Measurements from ENCODE around the gene SCNN1G.

Gene SCNN1G, protein sequence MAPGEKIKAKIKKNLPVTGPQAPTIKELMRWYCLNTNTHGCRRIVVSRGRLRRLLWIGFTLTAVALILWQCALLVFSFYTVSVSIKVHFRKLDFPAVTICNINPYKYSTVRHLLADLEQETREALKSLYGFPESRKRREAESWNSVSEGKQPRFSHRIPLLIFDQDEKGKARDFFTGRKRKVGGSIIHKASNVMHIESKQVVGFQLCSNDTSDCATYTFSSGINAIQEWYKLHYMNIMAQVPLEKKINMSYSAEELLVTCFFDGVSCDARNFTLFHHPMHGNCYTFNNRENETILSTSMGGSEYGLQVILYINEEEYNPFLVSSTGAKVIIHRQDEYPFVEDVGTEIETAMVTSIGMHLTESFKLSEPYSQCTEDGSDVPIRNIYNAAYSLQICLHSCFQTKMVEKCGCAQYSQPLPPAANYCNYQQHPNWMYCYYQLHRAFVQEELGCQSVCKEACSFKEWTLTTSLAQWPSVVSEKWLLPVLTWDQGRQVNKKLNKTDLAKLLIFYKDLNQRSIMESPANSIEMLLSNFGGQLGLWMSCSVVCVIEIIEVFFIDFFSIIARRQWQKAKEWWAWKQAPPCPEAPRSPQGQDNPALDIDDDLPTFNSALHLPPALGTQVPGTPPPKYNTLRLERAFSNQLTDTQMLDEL

DNA sequence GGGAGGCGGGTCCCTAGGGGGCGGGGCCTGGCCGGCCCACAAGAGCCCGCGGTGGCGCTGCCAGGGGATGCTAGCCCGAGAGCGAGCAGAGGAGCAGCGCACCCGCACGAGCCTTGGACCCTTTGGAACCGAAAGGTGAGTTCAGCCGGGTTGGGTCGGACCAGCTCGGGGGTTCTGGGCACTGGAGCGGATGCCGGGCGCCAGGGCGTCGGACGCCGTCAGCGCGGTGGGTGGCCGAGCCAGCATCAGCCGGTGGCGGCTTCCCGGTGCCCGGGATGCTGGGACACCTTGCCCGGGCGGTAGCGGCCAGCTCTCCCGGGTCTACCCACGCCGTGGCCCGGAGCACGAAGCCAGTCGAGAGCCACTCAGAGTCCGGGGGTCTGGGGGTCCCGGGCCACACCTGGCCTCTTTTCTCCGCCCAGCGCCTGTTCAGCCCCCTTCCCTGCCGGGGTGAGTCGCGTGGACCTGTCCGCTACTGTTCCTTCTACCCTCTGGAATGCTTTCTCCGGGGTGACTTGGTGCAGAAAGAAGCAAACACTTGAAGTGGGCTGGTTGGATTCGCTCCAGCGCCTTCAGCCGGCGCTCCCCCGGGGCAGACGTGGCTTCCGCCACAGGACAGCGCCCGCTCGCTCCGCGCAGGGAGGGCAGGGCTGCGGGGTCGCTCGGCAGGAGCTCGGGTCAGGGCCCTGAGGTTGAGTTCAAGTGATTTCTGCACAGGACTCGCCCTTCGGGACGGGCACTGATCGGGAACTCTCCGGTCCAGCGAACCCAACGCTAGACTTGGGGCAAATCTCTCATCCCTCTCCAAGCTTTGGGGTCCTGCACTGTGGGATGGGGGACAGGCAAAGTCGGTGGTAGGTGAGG lies at the start of gene SCNN1G:
Gene SCNN1G (plus strand): TSS at position 67 of the 864 bp plus-strand sequence. CDS start 3,527 bp downstream, outside the sequence.
- Histone ChIP-seq H3K27me3 (peaks cover 4 to 37% (median 14%) of the 10 kb centered on the region in 11 experiments; a peak in 18 of 22 replicates), H3K4me1 (peaks cover 4 to 34% (median 29%) of the 10 kb centered on the region in 10 experiments; a peak in 16 of 20 replicates), H3K9ac (peak within 1 kb of the TSS in 9 of 11 experiments; percentile 32 to 67 (median 47); a peak in 13 of 22 replicates), H3K27ac (no peak within 1 kb of the TSS), H3K4me3 (peak within 1 kb of the TSS; percentile 51 to 72 (median 60)), H3K36me3 (no peaks in the 10 kb centered on the region), H4K20me1 (peaks cover 0 to 15% (median 7%) of the 10 kb centered on the region in 11 experiments; a peak in 8 of 22 replicates), H3K9me3 (replicated peaks in 1 of 11) (no peaks in the 10 kb centered on the region), H3K4me2 (peak within 1 kb of the TSS; percentile 95 to 100 (median 100))
- TF ChIP-seq Cebpa-rat (IDR thresholded peaks at IDR 0.05), result no peak

DNA sequence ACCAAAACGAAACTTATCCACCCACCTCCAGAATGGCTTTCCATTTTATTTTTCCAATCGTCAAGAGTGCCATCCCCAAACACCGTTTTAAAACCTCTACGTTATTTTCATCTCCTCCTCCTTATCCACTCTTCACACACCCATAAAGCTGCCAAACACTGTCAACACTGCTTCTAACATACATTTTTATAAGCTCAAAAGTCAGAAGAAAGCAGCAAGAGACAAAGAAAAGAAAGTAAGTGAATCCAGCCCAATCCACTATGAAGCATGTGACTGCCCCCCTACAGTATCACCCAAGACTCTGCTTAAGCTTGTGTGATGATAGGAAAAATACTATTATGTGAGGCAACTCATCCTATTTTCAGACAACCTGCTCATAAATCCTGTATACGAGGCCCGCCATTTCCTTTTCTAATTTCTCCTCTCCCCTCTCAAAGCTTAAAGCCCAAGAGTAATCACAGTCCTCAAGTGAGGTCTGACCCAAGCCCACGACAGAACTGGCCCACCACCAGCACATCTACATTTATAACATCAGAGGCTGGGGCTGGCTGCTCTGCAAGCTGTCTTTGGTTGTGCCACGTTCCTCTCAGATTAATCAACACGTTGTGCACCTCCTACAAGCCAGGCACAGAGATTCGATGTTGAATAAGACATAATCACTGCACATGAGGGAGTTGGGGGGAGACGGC lies 49.6 kb upstream of the SCNN1G start:
- H3K9me3 ChIP-seq (replicated peaks in 1 of 11), result peaks cover 21 to 39% (median 30%) of the 10 kb centered on the region in 11 experiments
- peak overlapping the region in 5 of 11 experiments; percentile 3 to 58 (median 53); a peak in 8 of 22 replicates for H3K27ac ChIP-seq
- H3K4me3 ChIP-seq, result no peak overlapping the region
- peak overlapping the region in 1 of 11 experiments; percentile 35; a peak in 1 of 22 replicates for H3K9ac ChIP-seq
- no peak for TF ChIP-seq Cebpa-rat (IDR thresholded peaks at IDR 0.05)
- H3K4me1 ChIP-seq, result peaks cover 12 to 52% (median 33%) of the 10 kb centered on the region in 10 experiments
- no peaks in the 10 kb centered on the region for H3K27me3 ChIP-seq
- peaks cover 0 to 43% (median 0%) of the 10 kb centered on the region in 11 experiments; a peak in 11 of 22 replicates for H4K20me1 ChIP-seq
- H3K36me3 ChIP-seq, result peaks cover 0 to 11% (median 5%) of the 10 kb centered on the region in 11 experiments; a peak in 7 of 22 replicates
- peak overlapping the region in 9 of 11 experiments; percentile 22 to 79 (median 57); a peak in 18 of 22 replicates for H3K4me2 ChIP-seq

DNA sequence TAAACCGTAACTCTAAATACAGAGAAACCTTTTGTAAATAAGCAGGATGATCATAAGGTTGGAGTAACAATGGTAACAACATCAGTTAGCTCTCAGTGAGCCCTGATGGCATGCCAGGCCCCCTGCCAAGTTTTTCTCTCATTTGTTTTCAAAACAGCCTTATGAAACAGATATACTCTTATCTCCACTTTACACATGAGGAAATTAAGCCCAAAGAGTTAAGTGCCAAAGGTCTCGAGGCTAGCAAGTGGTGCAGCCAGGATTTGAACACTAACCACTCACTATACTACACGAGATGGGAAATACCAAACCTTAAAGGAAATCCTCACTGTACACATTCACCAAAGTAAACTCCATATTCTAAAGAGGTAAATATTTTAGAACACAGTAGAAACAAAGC lies 48.3 kb upstream of the SCNN1G start:
- Histone ChIP-seq H3K9me3 (replicated peaks in 1 of 11) (peaks cover 35 to 53% (median 44%) of the 10 kb centered on the region in 11 experiments), H3K4me2 (peak overlapping the region in 1 of 11 experiments; percentile 77; a peak in 4 of 22 replicates), H3K4me3 (no peak overlapping the region), H4K20me1 (peaks cover 0 to 51% (median 0%) of the 10 kb centered on the region in 11 experiments; a peak in 11 of 22 replicates), H3K4me1 (peaks cover 12 to 52% (median 33%) of the 10 kb centered on the region in 10 experiments), H3K36me3 (peaks cover 0 to 20% (median 5%) of the 10 kb centered on the region in 11 experiments; a peak in 11 of 22 replicates), H3K27me3 (no peaks in the 10 kb centered on the region), H3K9ac (no peak overlapping the region), H3K27ac (no peak overlapping the region)
- no peak for TF ChIP-seq Cebpa-rat (IDR thresholded peaks at IDR 0.05)

DNA sequence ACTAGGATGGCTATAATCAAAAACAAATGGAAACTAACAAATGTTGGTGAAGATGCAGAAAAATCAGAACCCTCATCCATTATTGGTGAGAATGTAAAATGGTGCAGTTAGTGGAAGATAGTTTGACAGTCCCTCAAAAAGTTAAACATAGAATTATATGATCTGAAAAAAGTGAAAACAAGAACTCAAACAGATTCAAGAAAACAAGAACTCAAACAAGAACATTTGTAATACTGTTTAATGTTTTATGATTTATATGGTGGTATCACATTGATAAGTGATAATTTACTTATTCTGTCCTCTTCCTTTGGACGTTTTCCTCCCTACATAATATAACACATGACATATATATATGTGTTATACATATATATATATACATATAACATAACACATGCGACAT lies 45.3 kb upstream of the SCNN1G start:
- no peak overlapping the region for H3K9ac ChIP-seq
- H3K4me3 ChIP-seq, result no peak overlapping the region
- no peak overlapping the region for H3K4me2 ChIP-seq
- no peak for TF ChIP-seq Cebpa-rat (IDR thresholded peaks at IDR 0.05)
- peaks cover 37 to 53% (median 45%) of the 10 kb centered on the region in 11 experiments for H3K9me3 ChIP-seq (replicated peaks in 1 of 11)
- H3K4me1 ChIP-seq, result peaks cover 6 to 27% (median 12%) of the 10 kb centered on the region in 10 experiments
- H3K27me3 ChIP-seq, result no peaks in the 10 kb centered on the region
- peaks cover under 1 to 45% (median 17%) of the 10 kb centered on the region in 11 experiments; a peak in 14 of 22 replicates for H4K20me1 ChIP-seq
- no peak overlapping the region for H3K27ac ChIP-seq
- H3K36me3 ChIP-seq, result peaks cover 0 to 20% (median 5%) of the 10 kb centered on the region in 11 experiments; a peak in 11 of 22 replicates

DNA sequence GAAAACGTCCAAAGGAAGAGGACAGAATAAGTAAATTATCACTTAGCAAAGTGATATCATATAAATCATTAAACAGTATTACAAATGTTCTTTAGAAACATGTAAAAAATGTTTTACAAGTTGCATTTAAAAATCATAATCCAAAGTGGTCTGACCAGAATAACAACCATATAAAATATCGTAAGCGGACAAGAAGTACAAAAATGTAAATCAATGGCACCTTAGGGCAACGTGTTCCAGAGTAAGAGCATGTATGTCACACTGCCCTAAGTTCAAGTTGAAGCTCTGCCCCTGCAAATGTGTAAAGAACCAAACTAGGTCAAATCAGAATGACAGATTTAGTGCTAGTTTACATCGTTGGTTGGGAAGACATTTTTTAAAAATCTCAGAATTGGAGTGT lies 44.7 kb upstream of the SCNN1G start:
- TF ChIP-seq Cebpa-rat (IDR thresholded peaks at IDR 0.05), result no peak
- peaks cover 0 to 20% (median 5%) of the 10 kb centered on the region in 11 experiments; a peak in 11 of 22 replicates for H3K36me3 ChIP-seq
- no peak overlapping the region for H3K27ac ChIP-seq
- H3K27me3 ChIP-seq, result no peaks in the 10 kb centered on the region
- H3K4me2 ChIP-seq, result no peak overlapping the region
- peaks cover 5 to 45% (median 23%) of the 10 kb centered on the region in 11 experiments; a peak in 14 of 22 replicates for H4K20me1 ChIP-seq
- no peak overlapping the region for H3K4me3 ChIP-seq
- peaks cover under 1 to 21% (median 7%) of the 10 kb centered on the region in 10 experiments; a peak in 17 of 20 replicates for H3K4me1 ChIP-seq
- H3K9me3 ChIP-seq (replicated peaks in 1 of 11), result peaks cover 37 to 53% (median 45%) of the 10 kb centered on the region in 11 experiments
- H3K9ac ChIP-seq, result no peak overlapping the region

DNA sequence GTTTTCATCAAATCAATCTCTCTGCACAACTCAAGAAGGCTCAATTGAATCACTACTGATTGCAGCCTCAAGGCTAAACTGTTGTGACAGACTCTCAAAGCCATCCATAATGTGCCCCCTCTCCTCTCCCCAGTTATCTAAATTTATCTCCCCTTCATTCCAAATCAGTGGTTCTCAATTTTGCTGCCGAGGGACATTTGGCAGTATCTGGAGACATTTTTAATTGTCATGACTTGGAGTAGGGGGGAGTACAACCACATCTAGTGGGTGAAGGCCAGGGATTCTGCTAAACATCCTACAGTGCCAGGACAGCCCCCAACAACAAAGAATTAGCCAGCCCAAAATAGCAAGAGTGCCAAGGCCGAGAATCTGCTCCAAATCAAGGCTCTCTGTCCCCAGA lies 42.4 kb upstream of the SCNN1G start:
- no peak for TF ChIP-seq Cebpa-rat (IDR thresholded peaks at IDR 0.05)
- Histone ChIP-seq H3K27me3 (no peaks in the 10 kb centered on the region), H3K4me3 (no peak overlapping the region), H3K9me3 (replicated peaks in 1 of 11) (peaks cover 37 to 43% (median 40%) of the 10 kb centered on the region in 11 experiments), H3K36me3 (peaks cover 0 to 20% (median 5%) of the 10 kb centered on the region in 11 experiments; a peak in 11 of 22 replicates), H3K9ac (no peak overlapping the region), H3K4me1 (peaks cover 3 to 16% (median 6%) of the 10 kb centered on the region in 10 experiments), H3K27ac (no peak overlapping the region), H3K4me2 (no peak overlapping the region), H4K20me1 (peaks cover 15 to 59% (median 43%) of the 10 kb centered on the region in 11 experiments; a peak in 17 of 22 replicates)

DNA sequence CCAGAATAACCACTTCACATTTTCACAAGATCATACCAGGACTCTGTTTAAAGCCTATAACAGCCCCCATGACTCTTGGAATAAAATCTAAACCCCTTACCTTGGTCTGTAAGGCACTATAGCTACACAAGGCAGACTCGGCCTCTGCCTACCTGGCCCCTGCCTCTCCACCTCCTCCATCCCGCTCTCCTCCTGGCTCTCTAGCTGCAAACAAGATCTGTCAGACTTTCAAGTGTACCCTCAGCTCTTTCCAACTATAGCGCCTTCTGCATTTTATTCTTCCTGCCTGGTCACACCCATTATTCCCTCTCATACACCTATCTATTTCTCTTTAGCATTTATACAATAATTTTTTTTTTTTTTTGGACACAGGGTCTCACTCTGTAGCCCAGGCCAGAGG lies 41.5 kb upstream of the SCNN1G start:
- peaks cover 0 to 20% (median 5%) of the 10 kb centered on the region in 11 experiments; a peak in 11 of 22 replicates for H3K36me3 ChIP-seq
- H3K4me3 ChIP-seq, result no peak overlapping the region
- H3K4me2 ChIP-seq, result no peak overlapping the region
- H4K20me1 ChIP-seq, result peaks cover 20 to 68% (median 50%) of the 10 kb centered on the region in 11 experiments; a peak in 17 of 22 replicates
- no peak for TF ChIP-seq Cebpa-rat (IDR thresholded peaks at IDR 0.05)
- no peak overlapping the region for H3K27ac ChIP-seq
- H3K4me1 ChIP-seq, result peaks cover 9 to 24% (median 13%) of the 10 kb centered on the region in 10 experiments
- peaks cover 29 to 35% (median 32%) of the 10 kb centered on the region in 11 experiments for H3K9me3 ChIP-seq (replicated peaks in 1 of 11)
- no peaks in the 10 kb centered on the region for H3K27me3 ChIP-seq
- H3K9ac ChIP-seq, result no peak overlapping the region
